Measurements from ENCODE around the gene ROPN1L. TPM values are rescaled to one million over a fixed set of nuclear protein-coding genes. Genes with fewer than 3 reads are reported as not detected.
"Not testable (repeated sequence)": the region's sequence is repeated elsewhere in the genome, so short reads cannot be mapped to it uniquely, and the experiment has no call there.

ROPN1L gene
- total RNA-seq, 4 donors from 2014 or later = 6.3 TPM; not detected in 3

- Histone ChIP-seq H3K9me3 (no peaks in the 10 kb centered on the region), H3K4me1 (no peaks in the 10 kb centered on the region), H3K36me3 (no peaks in the 10 kb centered on the region), H3K27ac (no peak overlapping the region), H3K4me3 (no peak overlapping the region), H3K27me3 (no peaks in the 10 kb centered on the region)
- intact Hi-C loops (cut with DNase I; ENCODE audit: low total_unique reads) = no loop called here
- DNase-seq = no peak
- TF ChIP-seq CTCF (IDR thresholded peaks at IDR 0.05) = no peak
- TF ChIP-seq POLR2A (IDR thresholded peaks at IDR 0.05) = no peak
Measured at GRCh38 chr5:10488144-10488543, 46.5 kb downstream of the ROPN1L start.

- no peaks in the 10 kb centered on the region for H3K36me3 ChIP-seq
- H3K27ac ChIP-seq = no peak overlapping the region
- no peak for DNase-seq
- H3K4me1 ChIP-seq = no peaks in the 10 kb centered on the region
- H3K4me3 ChIP-seq = no peak overlapping the region
- intact Hi-C loops (cut with DNase I; ENCODE audit: low total_unique reads) = no loop called here
- no peaks in the 10 kb centered on the region for H3K9me3 ChIP-seq
- no peak for TF ChIP-seq CTCF (IDR thresholded peaks at IDR 0.05)
- no peak for TF ChIP-seq POLR2A (IDR thresholded peaks at IDR 0.05)
- no peaks in the 10 kb centered on the region for H3K27me3 ChIP-seq
Measured at GRCh38 chr5:10489810-10490426, 48.2 kb downstream of the ROPN1L start.

GRCh38 chr5:10490927-10491672 is 49.4 kb downstream of the ROPN1L start:
- Histone ChIP-seq H3K9me3 (no peaks in the 10 kb centered on the region), H3K4me3 (no peak overlapping the region), H3K4me1 (no peaks in the 10 kb centered on the region), H3K27ac (no peak overlapping the region), H3K36me3 (no peaks in the 10 kb centered on the region), H3K27me3 (no peaks in the 10 kb centered on the region)
- TF ChIP-seq POLR2A (IDR thresholded peaks at IDR 0.05) (no peak), CTCF (IDR thresholded peaks at IDR 0.05) (no peak)
- no peak for DNase-seq
- intact Hi-C loops (cut with DNase I; ENCODE audit: low total_unique reads) = no loop called here

- intact Hi-C loops (cut with DNase I; ENCODE audit: low total_unique reads) = no loop called here
- DNase-seq = no peak
- no peak overlapping the region for H3K4me3 ChIP-seq
- H3K27ac ChIP-seq = no peak overlapping the region
- H3K4me1 ChIP-seq = no peaks in the 10 kb centered on the region
- H3K36me3 ChIP-seq = no peaks in the 10 kb centered on the region
- H3K9me3 ChIP-seq = no peaks in the 10 kb centered on the region
- TF ChIP-seq POLR2A (IDR thresholded peaks at IDR 0.05) (no peak), CTCF (IDR thresholded peaks at IDR 0.05) (no peak)
- H3K27me3 ChIP-seq = no peaks in the 10 kb centered on the region
Measured at GRCh38 chr5:10491673-10492026, 50.0 kb downstream of the ROPN1L start.

GRCh38 chr5:10493884-10494283 is 52.2 kb downstream of the ROPN1L start:
- TF ChIP-seq POLR2A (IDR thresholded peaks at IDR 0.05) = no peak
- TF ChIP-seq CTCF (IDR thresholded peaks at IDR 0.05) = no peak
- Histone ChIP-seq H3K36me3 (no peaks in the 10 kb centered on the region), H3K4me3 (no peak overlapping the region), H3K9me3 (no peaks in the 10 kb centered on the region), H3K4me1 (no peaks in the 10 kb centered on the region), H3K27ac (no peak overlapping the region), H3K27me3 (no peaks in the 10 kb centered on the region)
- intact Hi-C loops (cut with DNase I; ENCODE audit: low total_unique reads) = no loop called here
- DNase-seq = no peak

GRCh38 chr5:10494497-10494896 is 52.8 kb downstream of the ROPN1L start:
- intact Hi-C loops (cut with DNase I; ENCODE audit: low total_unique reads); H3K27ac ChIP-seq; H3K4me3 ChIP-seq; H3K4me1 ChIP-seq; H3K36me3 ChIP-seq; DNase-seq; H3K27me3 ChIP-seq; H3K9me3 ChIP-seq: not testable (repeated sequence)
